ENCODE results near the gene NMRK2. TPM values are rescaled to one million over a fixed set of nuclear protein-coding genes. Genes with fewer than 3 reads are reported as not detected.

The NMRK2 gene
- total RNA-seq, 1 donor from 2014 or later: 1.4 TPM

DNA sequence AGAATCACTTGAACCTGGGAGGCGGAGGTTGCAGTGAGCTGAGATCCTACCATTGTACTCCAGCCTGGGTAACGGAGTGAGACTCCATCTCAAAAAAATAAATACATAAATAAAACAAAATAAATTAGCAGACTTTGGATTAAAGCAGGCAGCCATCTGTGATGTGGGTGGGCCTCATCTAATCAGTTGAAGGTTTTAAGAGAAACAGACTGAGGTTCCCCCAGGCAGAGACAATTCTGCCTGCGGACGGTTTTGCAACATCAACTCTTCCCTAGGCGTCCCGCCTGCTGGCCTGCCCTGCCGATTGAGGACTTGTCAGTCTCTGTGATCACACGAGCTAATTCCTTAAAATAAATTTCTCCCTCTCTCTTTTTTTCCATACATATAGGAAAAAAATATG is 28.6 kb upstream of the NMRK2 start:
- peak overlapping the region; percentile 23 for H3K4me3 Mint-ChIP-seq (ENCODE audit: unreplicated experiment)
- no peak overlapping the region for H3K27ac Mint-ChIP-seq (ENCODE audit: unreplicated experiment)
- H3K36me3 Mint-ChIP-seq (ENCODE audit: low read depth, unreplicated experiment): no peaks in the 10 kb centered on the region
- TF ChIP-seq, protein P1, sequence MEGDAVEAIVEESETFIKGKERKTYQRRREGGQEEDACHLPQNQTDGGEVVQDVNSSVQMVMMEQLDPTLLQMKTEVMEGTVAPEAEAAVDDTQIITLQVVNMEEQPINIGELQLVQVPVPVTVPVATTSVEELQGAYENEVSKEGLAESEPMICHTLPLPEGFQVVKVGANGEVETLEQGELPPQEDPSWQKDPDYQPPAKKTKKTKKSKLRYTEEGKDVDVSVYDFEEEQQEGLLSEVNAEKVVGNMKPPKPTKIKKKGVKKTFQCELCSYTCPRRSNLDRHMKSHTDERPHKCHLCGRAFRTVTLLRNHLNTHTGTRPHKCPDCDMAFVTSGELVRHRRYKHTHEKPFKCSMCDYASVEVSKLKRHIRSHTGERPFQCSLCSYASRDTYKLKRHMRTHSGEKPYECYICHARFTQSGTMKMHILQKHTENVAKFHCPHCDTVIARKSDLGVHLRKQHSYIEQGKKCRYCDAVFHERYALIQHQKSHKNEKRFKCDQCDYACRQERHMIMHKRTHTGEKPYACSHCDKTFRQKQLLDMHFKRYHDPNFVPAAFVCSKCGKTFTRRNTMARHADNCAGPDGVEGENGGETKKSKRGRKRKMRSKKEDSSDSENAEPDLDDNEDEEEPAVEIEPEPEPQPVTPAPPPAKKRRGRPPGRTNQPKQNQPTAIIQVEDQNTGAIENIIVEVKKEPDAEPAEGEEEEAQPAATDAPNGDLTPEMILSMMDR (IDR thresholded peaks at IDR 0.05; ENCODE audit: unreplicated experiment): no peak
- no peak for DNase-seq (ENCODE audit: low spot score)
- peaks cover 1% of the 10 kb centered on the region for H3K27me3 Mint-ChIP-seq (ENCODE audit: unreplicated experiment)
- H3K9me3 Mint-ChIP-seq (ENCODE audit: unreplicated experiment): no peaks in the 10 kb centered on the region
- H3K4me1 Mint-ChIP-seq (ENCODE audit: unreplicated experiment): no peaks in the 10 kb centered on the region

DNA sequence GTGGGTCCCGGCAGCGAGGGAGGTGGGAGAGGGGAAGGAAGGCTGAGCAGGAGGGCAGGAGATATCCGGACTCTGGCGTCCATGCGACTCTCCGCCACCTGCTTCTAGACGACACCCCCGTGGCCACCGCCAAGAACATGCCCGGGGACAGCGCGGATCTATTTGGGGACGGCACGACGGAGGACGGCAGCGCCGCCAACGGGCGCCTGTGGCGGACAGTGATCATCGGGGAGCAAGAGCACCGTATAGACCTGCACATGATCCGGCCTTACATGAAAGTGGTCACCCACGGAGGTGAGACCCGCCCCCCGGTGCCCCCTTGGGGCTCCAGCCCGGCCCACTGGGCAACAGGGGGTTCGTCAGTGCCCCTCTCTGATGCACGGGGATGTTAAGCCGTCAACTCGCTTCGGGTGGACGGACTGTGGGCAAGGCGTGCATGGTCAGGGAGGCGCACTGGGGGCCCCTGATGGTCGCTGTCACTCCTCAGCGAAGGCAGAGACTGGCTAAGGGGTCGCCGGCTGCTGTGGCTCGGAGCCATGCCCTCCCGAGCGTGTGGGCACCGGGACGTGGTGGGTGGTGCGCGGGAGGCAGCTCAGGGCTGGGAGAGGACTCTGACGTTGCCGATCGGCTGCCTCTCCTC is 25.1 kb upstream of the NMRK2 start:
- Mint-ChIP-seq H3K4me3 (ENCODE audit: unreplicated experiment) (no peak overlapping the region), H3K9me3 (ENCODE audit: unreplicated experiment) (no peaks in the 10 kb centered on the region), H3K27ac (ENCODE audit: unreplicated experiment) (no peak overlapping the region), H3K4me1 (ENCODE audit: unreplicated experiment) (no peaks in the 10 kb centered on the region), H3K36me3 (ENCODE audit: low read depth, unreplicated experiment) (no peaks in the 10 kb centered on the region), H3K27me3 (ENCODE audit: unreplicated experiment) (no peaks in the 10 kb centered on the region)
- TF ChIP-seq, protein P1 (IDR thresholded peaks at IDR 0.05; ENCODE audit: unreplicated experiment): no peak
- no peak for DNase-seq (ENCODE audit: low spot score)

DNA sequence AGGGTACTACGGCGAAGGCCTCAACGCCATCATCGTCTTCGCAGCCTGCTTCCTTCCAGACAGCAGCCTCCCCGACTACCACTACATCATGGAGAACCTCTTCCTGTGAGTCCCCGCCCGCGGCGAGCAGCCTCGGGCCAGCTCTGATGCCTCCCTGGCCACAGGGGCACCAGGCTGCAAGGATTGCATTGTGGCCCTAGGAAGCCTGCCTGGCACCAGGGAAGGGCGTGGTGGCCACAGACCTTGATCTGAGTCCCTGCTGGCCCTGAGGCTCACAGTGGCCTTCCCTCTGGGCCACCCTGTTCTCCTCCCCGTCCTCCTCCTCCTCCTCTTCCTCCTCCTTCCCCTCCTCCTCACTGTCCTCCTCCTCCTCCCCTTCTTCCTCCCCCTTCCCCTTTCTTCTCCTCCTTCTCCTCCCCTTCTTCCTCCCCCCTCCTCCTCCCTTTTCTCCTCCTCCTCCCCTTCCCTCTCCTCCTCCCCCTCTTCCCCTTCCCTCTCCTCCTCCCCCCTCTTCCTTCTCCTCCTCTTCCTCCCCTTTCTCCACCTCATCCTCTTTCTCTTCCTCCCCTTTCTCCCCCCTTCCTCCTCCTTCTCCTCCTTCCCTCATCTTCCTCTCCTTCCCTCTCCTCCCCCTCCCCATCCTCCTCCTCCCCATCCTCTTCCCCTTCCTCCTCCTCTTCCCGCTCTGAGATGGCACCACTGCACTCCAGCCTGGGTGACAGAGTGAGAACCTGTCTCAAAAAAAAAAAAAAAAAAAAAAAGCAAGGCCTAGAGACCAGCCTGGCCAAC is 24.4 kb upstream of the NMRK2 start:
- Mint-ChIP-seq H3K4me3 (ENCODE audit: unreplicated experiment) (no peak overlapping the region), H3K27ac (ENCODE audit: unreplicated experiment) (no peak overlapping the region), H3K36me3 (ENCODE audit: low read depth, unreplicated experiment) (no peaks in the 10 kb centered on the region), H3K4me1 (ENCODE audit: unreplicated experiment) (no peaks in the 10 kb centered on the region), H3K9me3 (ENCODE audit: unreplicated experiment) (no peaks in the 10 kb centered on the region), H3K27me3 (ENCODE audit: unreplicated experiment) (no peaks in the 10 kb centered on the region)
- DNase-seq (ENCODE audit: low spot score): no peak
- TF ChIP-seq, protein P1 (IDR thresholded peaks at IDR 0.05; ENCODE audit: unreplicated experiment): no peak

DNA sequence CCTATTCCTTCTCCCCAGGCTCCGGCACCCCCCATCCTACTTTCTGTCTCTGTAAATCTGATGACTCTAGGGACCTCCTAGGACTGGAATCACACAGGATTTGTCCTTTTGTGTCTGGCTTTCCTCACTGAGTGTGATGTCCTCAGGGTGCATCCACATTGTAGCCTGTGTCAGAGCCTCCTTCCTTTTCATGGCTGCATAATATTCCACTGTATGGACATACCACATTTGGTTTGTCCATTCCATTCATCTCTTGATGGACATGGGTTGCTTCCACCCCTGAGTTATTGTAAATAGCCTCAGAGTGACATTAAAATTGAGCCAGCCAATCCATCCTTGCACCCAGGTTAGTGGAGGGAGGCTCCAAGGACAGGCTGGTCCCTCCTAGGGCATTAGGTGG is 22.8 kb upstream of the NMRK2 start:
- H3K36me3 Mint-ChIP-seq (ENCODE audit: low read depth, unreplicated experiment): no peaks in the 10 kb centered on the region
- no peak overlapping the region for H3K27ac Mint-ChIP-seq (ENCODE audit: unreplicated experiment)
- TF ChIP-seq, protein P1 (IDR thresholded peaks at IDR 0.05; ENCODE audit: unreplicated experiment): no peak
- no peaks in the 10 kb centered on the region for H3K9me3 Mint-ChIP-seq (ENCODE audit: unreplicated experiment)
- H3K4me3 Mint-ChIP-seq (ENCODE audit: unreplicated experiment): no peak overlapping the region
- no peak for DNase-seq (ENCODE audit: low spot score)
- H3K27me3 Mint-ChIP-seq (ENCODE audit: unreplicated experiment): no peaks in the 10 kb centered on the region
- no peaks in the 10 kb centered on the region for H3K4me1 Mint-ChIP-seq (ENCODE audit: unreplicated experiment)

DNA sequence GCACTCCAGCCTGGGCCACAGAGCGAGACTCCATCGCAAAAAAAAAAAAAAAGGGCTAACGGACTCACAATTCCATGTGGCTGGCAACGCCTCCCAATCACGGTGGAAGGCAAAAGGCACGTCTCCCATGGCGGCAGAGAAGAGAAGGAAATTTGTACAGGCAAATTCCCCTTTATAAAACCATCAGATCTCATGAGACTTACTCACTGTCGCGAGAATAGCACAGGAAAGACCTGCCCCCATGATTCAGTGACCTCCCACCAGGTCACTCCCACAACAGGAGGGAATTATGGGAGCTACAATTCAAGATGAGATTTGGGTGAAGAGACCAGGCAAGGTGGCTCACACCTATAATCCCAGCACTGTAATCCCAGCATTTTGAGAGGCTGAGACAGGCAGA is 18.7 kb upstream of the NMRK2 start:
- H3K36me3 Mint-ChIP-seq (ENCODE audit: low read depth, unreplicated experiment): peaks cover 3% of the 10 kb centered on the region
- TF ChIP-seq, protein P1 (IDR thresholded peaks at IDR 0.05; ENCODE audit: unreplicated experiment): no peak

More for the DNA sequence above, 18.7 kb upstream of the NMRK2 start:
- peaks cover 3% of the 10 kb centered on the region for H3K27me3 Mint-ChIP-seq (ENCODE audit: unreplicated experiment)
- DNase-seq (ENCODE audit: low spot score): no peak
- no peaks in the 10 kb centered on the region for H3K9me3 Mint-ChIP-seq (ENCODE audit: unreplicated experiment)
- no peak overlapping the region for H3K27ac Mint-ChIP-seq (ENCODE audit: unreplicated experiment)
- H3K4me1 Mint-ChIP-seq (ENCODE audit: unreplicated experiment): no peaks in the 10 kb centered on the region
- H3K4me3 Mint-ChIP-seq (ENCODE audit: unreplicated experiment): no peak overlapping the region
